Transverse colon (tissue), 4 donors: ENCODE results near the gene GLE1. TPM values are rescaled to one million over a fixed set of nuclear protein-coding genes. Genes with fewer than 3 reads are reported as not detected.

Experiments
- DNase-seq: peaks from one replicate; pipeline ENCODE4 v3.0.0-alpha.2; 2019
- H3K27ac ChIP-seq, 4 donors: fragments of 200-600 bp; sonication (generic); 2 replicates each; pipeline ENCODE4 v1.5.1; 2016 to 2018; ENCODE audit warnings: inconsistent platforms in 4 of 4
- H3K27me3 ChIP-seq: fragments of 200-600 bp; sonication (generic); 2 replicates; pipeline ENCODE4 v1.5.1; 2017; ENCODE audit warnings: inconsistent platforms
- H3K36me3 ChIP-seq, 4 donors: fragments of 200-600 bp; sonication (generic); 2 replicates each; pipeline ENCODE4 v1.5.1; 2017 to 2019; ENCODE audit warnings: inconsistent platforms in 4 of 4
- H3K4me1 ChIP-seq, 4 donors: fragments of 200-600 bp; sonication (generic); 2 replicates each; pipeline ENCODE4 v1.5.1; 2017 to 2020; ENCODE audit warnings: inconsistent platforms in 4 of 4
- H3K4me3 ChIP-seq, 4 donors: fragments of 200-600 bp; sonication (generic); 1 replicate in 1 of 4; 2 replicates in 3 of 4; pipeline versions ENCODE4 v1.5.1 to v1.6.1; 2017 to 2019; ENCODE audit warnings: inconsistent platforms in 4 of 4
- H3K9me3 ChIP-seq, 2 donors: fragments of 200-600 bp; sonication (generic); 2 replicates each; pipeline ENCODE4 v1.5.1; 2017 to 2019; ENCODE audit warnings: inconsistent platforms in 2 of 2
- CTCF ChIP-seq, 5 experiments: fragments of 200-600 bp in 3 of 5; fragments of 450-650 bp in 2 of 5; sonication (generic) in 3 of 5; IDR thresholded peaks; 1 replicate in 2 of 5; 2 replicates in 3 of 5; pipeline ENCODE4 v1.5.1; 2016 to 2017; ENCODE audit warnings: antibody characterized with exemption in 5 of 5, inconsistent platforms in 3 of 5, mild to moderate bottlenecking in 2 of 5, moderate library complexity in 1 of 5
- EP300 ChIP-seq: sonication (generic); formaldehyde crosslinking; IDR thresholded peaks from one replicate; pipeline ENCODE4 v1.6.1; 2017; ENCODE audit warnings: antibody characterized with exemption, low read depth
- POLR2A ChIP-seq: fragments of 450-650 bp; IDR thresholded peaks from one replicate; pipeline ENCODE4 v1.6.1; 2016; ENCODE audit warnings: antibody characterized with exemption, mild to moderate bottlenecking, moderate library complexity
- POLR2AphosphoS5 ChIP-seq, 3 donors: sonication (generic); formaldehyde crosslinking; IDR thresholded peaks; one replicate each; pipeline ENCODE4 v1.6.1; 2016; ENCODE audit warnings: antibody characterized with exemption in 3 of 3
- WGBS, 2 donors: methylation state at CpG; one replicate each; pipeline ENCODE4 v1.1.5; 2018; ENCODE audit warnings: low coverage in 1 of 2; 5-methylcytosine and 5-hydroxymethylcytosine counted together
- in situ Hi-C, 4 donors: fragments of 200-750 bp; cut with MboI; loops; one replicate each; pipeline versions ENCODE4 v1.15.0 to v1.15.1; 2017; ENCODE audit warnings: low sequenced_read_pairs in 3 of 4, low pct_ligation_motif_present in 1 of 4, low pct_unique_long_range_greater_than_20kb in 1 of 4
- intact Hi-C: fragments of 100-400 bp; cut with DNase I; formaldehyde crosslinking; loops from one replicate; pipeline ENCODE4 v1.15.1; 2023; ENCODE audit warnings: low total_unique reads
- total RNA-seq, 4 donors: library from RNA; depleted of rRNA; stranded (reverse); fragments of >200 nt; gene quantifications; one replicate each; pipeline ENCODE4 v1.1.0, GENCODE V29; 2016

Gene GLE1
- total RNA-seq, 4 donors from 2014 or later = 24.3 to 120 (median 58.7) TPM

DNA sequence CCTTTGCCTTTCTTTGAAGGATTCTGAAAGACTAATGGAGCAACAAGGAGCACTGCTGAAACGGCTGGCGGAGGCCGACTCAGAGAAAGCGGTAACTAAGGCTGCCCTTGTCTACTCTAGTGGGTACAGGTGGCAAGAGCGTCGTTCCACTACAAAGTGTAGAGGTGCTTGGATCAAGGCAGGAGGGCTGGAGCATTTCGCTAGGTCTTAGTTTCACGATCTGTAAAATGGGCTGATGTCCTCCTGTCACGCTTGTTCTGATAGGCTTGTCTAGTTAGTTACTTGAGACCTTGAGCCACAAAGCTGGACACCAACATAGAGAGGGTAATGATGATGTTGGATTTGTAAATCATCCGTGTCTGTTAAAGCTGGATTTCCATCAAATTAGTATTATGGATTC, 23.0 kb upstream of the GLE1 start:
- no peak for TF ChIP-seq EP300
- TF ChIP-seq POLR2A = no peak
- TF ChIP-seq CTCF (IDR thresholded peaks at IDR 0.05) = no peak
- TF ChIP-seq POLR2AphosphoS5 (IDR thresholded peaks at IDR 0.05) = no peak
- Histone ChIP-seq H3K36me3 (peaks cover 0 to 26% (median 2%) of the 10 kb centered on the region in 4 donors), H3K9me3 (no peaks in the 10 kb centered on the region), H3K4me3 (no peak overlapping the region), H3K4me1 (no peaks in the 10 kb centered on the region), H3K27ac (no peak overlapping the region), H3K27me3 (no peaks in the 10 kb centered on the region)
- intact Hi-C loops = no loop called here
- WGBS, 2 donors = 96 to 100% methylated on average over 2 to 10 of the region's 10 CpGs
- DNase-seq = no peak
- in situ Hi-C loops = no loop called here

DNA sequence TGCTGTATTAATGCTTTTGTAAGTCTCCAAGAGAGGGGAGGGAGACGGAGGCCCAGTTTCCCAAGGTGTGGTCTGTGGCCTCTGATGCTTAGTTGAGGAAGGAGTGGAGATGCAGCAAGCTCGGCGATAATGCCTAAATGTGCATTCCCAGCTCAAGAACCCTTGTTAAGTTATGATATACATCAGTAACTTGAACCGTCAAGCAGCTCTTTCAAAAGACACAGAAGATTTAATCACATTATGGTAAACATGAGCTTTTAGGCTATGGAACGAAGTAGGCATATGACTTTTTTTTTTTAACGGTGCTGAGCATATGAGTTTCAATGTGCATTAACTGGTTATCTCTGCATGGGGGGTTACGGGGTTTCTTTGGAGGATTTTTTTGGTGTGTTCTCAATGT, 22.3 kb upstream of the GLE1 start:
- TF ChIP-seq POLR2A (no peak), POLR2AphosphoS5 (IDR thresholded peaks at IDR 0.05) (no peak), EP300 (no peak), CTCF (IDR thresholded peaks at IDR 0.05) (no peak)
- DNase-seq = no peak
- Histone ChIP-seq H3K27ac (no peak overlapping the region), H3K4me3 (no peak overlapping the region), H3K9me3 (no peaks in the 10 kb centered on the region), H3K27me3 (no peaks in the 10 kb centered on the region), H3K36me3 (peaks cover 0 to 31% (median 2%) of the 10 kb centered on the region in 4 donors), H3K4me1 (no peaks in the 10 kb centered on the region)
- in situ Hi-C loops = no loop called here
- intact Hi-C loops = no loop called here
- 94 to 95% methylated on average over 4 to 7 of the region's 7 CpGs for WGBS, 2 donors

DNA sequence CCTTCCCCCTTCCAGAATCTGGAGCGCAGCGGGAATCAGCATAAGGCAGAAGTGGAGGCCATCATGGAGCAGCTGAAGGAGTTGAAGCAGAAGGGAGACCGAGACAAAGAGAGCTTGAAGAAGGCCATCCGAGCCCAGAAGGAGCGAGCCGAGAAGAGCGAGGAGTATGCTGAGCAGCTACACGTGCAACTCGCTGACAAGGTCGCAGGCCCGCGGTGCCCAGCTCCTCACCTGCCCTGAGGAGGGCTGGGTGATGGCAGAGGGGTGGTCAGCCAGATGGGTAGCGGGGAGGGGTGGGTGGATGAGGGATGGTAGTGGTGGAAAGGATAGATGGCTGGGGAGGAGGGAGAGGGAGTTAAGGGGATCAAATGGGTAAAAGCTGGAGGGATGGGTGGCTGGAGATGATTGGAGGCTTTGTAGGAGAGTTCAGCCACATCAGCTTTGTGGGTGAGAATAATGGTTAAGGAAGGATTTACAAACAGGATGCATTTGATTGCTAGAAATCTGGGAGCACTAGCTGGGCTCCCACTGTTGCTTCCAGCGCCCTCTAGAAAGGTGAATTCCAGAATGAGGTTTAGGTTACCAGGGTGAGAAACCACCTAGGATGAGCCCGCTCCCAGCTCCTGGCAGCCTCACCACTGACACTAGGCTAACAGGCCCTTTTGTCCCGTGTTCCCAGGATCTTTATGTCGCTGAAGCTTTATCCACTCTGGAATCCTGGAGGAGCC, 19.7 kb upstream of the GLE1 start:
- DNase-seq = no peak
- H3K4me3 ChIP-seq = no peak overlapping the region
- H3K27ac ChIP-seq = no peak overlapping the region
- no peaks in the 10 kb centered on the region for H3K27me3 ChIP-seq
- H3K36me3 ChIP-seq = peaks cover 0 to 26% (median 2%) of the 10 kb centered on the region in 4 donors
- no peaks in the 10 kb centered on the region for H3K9me3 ChIP-seq
- WGBS, 2 donors = 93% methylated on average over 17 of the region's 17 CpGs; no CpG with 5 or more reads in 1 of the 2 donors
- in situ Hi-C loops (no loop called here), intact Hi-C loops (no loop called here)
- no peaks in the 10 kb centered on the region for H3K4me1 ChIP-seq
- no peak for TF ChIP-seq EP300
- no peak for TF ChIP-seq POLR2AphosphoS5 (IDR thresholded peaks at IDR 0.05)
- no peak for TF ChIP-seq CTCF (IDR thresholded peaks at IDR 0.05)
- TF ChIP-seq POLR2A = no peak

GRCh38 chr9:128485414-128485855, 19.1 kb upstream of the GLE1 start:
- peaks cover 0 to 26% (median 2%) of the 10 kb centered on the region in 4 donors for H3K36me3 ChIP-seq
- no peaks in the 10 kb centered on the region for H3K4me1 ChIP-seq
- H3K27ac ChIP-seq = no peak overlapping the region
- H3K9me3 ChIP-seq = no peaks in the 10 kb centered on the region
- H3K4me3 ChIP-seq = no peak overlapping the region
- no peaks in the 10 kb centered on the region for H3K27me3 ChIP-seq
- in situ Hi-C loops = no loop called here
- DNase-seq = no peak
- intact Hi-C loops = no loop called here
- 85% methylated on average over 7 of the region's 7 CpGs; no CpG with 5 or more reads in 1 of the 2 donors for WGBS, 2 donors
- no peak for TF ChIP-seq POLR2A
- TF ChIP-seq POLR2AphosphoS5 (IDR thresholded peaks at IDR 0.05) = no peak
- no peak for TF ChIP-seq CTCF (IDR thresholded peaks at IDR 0.05)
- no peak for TF ChIP-seq EP300
